G401.6 (cell line): ENCODE results near the gene LRRC32.

ENCODE experiments used
- FAIRE-seq: peaks from 2 replicates; lab custom pipeline; 2012; peaks lifted over from hg19 to GRCh38; lab: Jason Lieb, UNC

Gene LRRC32

DNA sequence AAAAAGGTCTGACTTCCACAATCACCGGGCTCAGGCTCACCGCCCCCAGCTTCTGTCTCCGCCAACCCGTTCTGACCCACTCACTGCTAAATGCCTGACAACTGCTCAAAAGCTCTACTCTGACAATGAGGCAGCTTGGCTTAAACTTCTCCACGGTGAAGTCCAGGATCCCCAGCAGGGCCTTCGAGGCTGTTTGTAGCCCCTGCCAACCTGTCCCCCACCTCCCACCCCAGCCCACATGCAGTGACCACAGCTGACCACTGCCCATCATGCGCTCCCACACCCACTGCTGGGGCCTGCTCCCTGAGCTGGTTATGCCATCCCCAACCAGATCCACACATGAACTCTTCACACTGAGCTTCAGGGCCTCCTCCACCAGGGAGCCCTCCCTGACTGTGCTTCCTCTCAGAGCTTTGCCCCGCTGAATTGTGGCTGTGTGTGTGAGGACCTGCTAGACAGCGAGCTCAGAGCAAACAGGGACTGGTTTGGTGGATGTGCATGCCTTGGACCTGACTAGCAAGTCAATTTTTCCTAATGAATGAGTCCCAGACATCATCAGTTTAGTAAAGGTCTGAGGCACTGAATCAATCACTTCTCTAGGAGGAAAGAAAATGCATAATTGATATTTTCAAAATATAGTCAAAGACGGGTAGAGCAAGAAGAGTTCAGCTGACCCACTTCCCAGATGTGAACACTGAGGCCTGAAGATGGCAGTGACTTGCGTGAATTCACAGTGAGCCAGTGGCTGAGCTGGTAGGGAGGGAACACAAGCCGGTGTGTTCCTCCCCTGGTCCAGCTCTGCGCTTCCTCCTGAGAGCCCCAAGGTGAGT, 7.7 kb downstream of the LRRC32 start:
- no peak for FAIRE-seq

DNA sequence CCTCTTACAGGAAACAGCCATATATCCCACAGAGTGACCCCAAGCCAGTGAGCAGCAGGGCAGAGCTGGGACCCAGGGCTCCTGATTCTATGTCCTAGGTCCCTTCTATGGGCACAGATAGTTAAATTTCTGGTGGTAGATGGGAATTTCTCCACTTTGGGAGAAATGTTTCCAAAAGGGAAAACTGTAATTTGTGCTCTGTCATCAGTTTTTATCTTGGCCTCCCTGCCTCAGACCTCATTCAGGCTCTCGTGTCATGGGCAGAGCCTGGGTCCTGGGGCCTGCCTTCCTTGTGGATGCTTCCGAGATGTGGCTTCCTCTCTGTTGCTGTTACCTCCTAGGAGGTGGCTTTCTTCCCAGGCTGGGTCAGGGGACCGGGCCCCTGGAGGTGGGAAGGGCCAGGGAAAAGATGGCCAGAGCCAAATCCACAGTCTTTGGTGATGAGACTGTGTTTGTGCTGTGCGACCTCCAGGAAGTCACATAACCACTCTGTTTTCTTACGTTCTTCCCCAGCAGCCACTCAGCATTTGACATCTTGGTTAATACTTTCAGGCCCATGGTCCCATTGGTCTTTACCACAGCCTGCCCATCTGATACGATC, 8.6 kb downstream of the LRRC32 start:
- no peak for FAIRE-seq

DNA sequence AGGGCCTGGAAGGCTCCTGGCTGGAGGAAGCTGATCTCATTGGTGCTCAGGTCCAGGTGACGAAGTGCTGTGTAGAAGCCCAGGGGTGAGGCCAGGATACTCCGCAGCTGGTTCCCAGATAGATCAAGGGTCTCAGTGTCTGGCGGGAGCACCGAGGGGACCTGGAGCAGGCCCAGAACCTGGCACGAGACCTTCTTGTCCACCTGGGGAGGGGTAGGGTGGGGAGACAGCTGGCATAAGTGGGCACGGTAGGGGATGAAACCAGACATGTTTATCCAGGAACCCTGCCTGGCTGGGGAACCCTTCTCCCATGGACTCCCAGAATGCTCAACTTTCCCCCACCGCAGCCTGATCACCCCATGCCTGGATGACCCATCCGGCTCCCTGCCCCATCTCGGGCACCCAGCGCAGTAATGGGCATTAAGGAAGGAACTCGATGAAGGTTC, 9.2 kb downstream of the LRRC32 start:
- no peak for FAIRE-seq

DNA sequence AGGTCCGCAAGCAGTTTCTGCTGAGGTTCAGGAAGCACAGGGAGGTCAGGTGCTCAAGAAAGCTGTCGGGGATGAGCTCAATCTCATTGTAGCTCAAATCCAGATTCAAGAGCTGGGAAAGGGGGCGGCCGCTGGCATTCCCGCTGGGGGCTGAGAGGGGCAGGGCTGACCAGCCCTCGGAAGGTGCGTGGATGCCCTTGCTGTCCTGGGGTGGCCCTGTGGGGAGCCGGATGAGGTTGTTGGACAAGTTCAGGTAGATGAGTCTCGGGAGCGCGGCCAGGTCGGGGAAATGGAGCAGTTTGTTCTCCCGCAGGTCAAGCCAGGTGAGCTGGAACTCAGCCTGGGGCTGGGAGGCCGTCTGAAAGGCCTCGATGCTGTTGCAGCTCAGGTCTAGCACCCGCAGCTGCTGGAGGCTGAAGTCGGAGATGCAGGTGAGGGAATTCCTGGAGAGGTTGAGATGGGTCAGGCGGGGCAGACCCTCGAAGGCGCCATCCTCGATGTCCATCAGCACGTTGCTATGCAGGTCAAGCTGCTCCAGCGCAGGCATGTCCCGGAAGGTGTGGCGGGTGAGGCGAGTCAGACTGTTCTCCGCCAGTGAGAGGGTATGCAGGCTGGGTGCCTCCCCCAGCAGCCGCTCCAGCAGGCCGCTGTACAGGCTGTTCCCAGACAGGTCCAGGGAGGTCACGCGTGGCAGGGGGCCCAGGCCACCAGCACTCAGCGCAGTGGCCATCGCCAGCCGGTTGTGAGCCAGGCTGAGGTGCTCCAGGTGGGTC, 9.8 kb downstream of the LRRC32 start:
- FAIRE-seq = no peak

DNA sequence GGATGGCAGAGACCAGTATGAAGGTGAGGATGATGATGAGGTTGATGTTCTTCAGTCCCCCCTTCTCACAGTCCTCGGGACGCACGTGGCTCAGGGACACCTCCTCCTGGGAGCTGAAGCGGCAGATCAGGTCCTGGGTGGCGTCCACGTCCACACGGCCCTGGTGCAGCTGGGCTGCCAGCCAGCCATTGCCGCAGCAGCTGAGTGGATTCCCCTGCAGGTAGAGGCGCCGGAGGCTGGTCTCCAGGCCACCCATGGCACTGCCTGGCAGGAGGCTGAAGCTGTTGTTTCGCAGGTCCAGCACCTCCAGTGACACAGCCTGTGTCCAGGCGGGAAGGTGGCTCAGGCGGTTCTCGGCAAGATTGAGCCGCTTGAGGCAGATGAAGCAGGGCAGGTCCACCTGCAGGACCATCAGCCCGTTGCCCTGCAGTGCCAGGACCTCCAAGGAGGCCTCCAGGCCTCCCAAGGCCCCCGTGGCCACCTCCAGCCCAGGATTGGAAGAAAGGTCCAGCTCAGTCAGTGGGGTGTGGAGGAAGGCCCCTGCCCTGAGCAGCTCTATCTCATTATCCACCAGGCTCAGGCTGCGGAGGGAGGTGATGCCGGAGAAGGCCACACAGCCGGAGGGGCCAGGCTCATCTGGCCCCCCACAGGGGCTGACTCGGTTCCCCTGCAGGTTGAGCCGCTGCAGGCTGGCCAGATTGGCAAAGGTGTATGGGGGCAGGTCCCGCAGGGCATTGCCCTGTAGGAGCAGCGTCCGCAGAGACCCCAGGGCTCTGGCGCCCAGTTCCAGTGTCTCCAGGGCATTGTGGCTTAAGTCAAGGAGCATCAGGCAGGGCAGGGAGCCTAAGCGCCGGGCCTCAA, 10.6 kb downstream of the LRRC32 start:
- no peak for FAIRE-seq

DNA sequence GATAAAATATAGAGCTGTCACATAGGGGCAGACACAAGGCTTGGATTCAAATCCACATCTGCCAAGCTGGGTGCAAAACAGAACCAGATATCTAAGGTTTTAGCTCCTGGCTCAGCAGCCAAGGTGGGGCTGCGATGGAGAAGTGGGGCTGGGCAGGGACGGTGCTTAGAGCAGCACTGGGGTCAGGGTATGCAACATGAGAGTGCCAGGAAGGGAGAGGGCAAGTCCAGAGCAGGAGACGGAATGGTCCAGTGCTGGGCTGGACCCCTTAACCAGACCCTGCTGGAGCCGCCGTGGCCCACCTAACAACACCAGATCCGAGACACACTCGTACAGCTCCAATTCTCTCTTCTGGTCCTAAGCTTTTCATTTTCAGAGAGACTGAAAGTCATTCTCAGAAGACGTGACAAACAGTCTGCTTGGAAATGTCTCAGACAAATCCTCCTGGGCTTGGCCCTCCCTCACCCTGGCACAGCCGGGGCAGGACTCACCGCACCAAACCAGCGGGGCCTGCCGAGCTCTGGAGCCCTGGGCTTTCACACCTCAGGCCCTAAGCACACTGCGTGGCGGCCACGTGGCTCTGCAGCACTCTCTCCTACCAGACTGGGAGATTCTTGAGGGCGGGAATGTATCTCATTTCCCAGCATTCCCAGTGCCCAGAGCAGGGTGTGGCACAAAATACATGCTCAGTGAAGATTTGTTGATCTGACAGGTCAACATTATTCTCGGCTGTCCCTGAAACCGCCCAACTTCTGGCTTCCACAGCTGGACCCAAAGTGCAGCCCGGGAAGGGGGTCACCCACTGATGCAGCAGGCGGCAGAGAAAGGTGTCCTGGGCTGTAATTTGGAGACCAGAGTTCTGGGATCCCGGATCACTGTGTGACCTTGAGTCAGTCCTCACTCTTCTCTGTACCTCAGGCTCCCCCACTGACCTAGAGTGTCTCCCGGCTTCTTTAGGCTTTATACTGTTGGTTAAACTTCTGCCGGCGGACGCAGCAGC, 11.6 kb downstream of the LRRC32 start:
- no peak for FAIRE-seq

DNA sequence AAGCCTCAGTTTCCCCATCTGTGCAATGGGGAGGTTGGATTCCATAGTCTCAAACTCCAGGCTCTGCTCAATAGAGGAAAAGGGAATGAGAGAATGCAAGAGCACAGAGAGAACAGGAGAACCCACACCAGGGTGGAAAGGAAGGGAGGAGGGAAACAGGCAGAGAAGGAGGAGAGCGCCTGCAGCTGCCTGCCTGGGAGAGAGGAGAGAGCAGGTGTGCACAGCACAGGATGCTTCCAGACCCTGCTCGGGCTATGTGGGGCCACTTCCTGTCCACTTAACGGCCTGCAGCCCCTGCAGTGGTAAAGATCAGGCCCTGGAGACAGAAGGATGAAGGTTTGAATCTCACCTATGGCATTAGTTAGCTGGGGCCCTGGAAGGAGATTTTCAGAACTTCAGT, 12.3 kb downstream of the LRRC32 start:
- FAIRE-seq = no peak

DNA sequence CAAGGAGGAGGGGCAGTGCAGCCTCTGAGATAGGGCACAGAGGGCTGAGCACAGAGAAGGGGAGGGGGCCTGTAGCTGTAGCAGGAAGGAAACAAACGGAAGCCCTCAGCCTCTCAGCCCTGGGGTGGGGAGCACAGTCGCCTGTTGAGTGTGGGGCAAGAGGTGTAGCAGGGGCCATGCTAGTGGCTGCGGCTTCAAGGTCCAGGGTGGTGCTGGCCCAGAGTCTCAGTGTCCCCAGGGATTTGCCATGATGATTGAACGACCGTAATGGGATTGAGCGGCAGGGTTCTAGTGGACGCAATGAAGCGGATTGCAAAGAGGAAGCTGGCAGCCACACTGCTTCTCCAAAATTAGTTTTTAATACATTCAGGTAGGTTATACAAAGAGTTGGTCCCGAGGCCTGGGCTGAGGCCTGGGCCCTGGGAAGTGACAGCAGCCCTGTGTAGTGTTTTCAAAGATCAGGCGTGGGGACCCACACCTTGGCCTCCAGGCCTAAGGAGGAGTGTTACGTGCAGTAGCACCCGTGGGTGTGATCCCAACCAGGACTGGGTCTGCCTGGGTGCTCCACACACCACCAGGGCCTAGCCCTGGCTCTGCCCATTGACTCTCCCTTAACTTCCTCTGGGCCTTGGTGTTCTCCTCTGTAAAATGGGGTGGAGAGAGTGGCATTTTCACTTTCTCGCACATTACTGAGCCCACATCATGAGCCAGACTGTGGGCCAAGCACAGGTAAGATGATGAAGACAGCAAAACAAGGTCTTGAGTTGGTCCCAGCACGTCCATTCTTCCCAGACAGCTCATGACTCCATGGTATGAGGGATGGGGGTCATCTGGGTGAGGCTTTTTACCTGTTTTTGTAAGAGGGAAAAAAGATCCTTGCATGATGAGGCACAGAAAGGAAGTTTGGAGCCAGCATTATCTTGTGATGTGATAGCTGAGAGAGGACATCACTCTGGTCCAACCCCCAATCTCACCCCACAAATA, 13.1 kb downstream of the LRRC32 start:
- FAIRE-seq = no peak

DNA sequence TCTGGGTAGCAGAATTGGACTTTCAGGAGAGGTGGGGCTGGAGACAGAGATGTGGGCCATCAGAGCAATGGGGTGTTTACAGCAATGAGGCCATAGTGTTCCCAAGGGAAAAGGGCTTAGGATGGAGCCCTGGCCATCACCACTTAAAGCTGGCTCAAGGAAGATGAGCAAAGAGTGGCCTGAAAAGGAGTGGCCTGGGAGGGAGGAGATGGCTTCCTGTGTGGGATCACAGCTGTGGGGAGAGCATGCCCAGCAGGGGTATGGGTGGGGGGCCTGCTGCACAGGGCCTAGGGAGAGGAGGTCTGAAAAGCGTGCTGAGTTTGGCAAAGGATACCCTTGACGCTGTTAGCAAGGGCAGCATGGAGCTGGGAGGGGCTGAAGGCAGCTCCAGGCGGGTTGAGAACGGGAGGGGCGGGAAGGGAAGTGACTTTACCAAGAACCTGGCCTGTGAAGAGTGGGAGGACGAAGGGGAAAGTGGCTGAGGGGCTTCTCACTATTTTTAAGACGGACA, 13.9 kb downstream of the LRRC32 start:
- no peak for FAIRE-seq

DNA sequence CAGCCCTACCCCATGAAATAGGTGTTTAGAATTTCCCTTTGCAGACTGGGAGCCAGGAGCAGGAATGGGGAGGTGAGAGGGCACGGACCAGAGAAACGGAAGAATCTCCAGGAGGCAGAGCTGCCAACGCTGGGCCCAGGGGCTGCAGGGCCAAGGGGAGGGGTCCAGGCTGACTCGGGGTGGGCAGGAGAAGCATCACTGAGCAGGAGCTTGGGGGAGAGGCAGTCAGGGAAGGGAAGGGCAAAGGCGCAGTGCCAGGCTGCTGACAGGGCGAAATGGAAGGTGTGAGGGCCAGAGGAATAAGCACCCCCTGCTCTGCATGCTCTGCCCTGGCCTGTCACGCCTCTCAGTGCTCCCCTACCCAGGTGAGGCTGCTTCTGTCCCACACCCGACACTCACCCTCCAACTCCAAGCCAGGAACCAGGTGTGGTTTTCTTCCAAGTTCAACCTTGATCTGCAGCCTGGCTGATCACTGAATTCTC, 14.5 kb downstream of the LRRC32 start:
- FAIRE-seq = no peak

DNA sequence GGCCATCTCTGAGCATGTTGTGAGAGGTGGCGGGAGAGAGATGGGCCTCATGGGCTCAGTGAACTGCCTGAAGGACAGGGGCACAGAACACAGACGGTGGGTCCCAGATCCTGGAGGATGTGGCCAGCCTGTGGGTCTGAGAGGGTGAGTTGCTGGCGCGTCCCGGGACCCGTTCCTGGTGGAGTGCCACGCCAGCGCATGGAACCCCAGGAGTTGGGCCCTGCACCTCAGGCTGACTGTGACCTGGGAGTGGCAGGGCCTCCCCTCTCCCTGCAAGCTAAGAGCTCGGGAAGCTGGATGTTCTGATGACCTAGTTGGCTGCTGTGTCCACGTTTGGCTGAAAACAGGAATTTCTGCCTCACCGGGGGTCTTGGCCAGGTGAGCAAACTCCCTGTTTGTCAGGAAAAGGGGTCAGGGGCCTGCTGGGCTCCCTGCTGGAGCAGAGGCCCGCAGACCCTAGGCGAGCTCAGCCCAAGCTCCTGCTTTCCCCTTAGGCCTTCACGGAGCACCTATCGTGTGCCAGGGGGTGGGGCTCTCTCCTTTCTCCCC, 15.0 kb downstream of the LRRC32 start:
- no peak for FAIRE-seq

DNA sequence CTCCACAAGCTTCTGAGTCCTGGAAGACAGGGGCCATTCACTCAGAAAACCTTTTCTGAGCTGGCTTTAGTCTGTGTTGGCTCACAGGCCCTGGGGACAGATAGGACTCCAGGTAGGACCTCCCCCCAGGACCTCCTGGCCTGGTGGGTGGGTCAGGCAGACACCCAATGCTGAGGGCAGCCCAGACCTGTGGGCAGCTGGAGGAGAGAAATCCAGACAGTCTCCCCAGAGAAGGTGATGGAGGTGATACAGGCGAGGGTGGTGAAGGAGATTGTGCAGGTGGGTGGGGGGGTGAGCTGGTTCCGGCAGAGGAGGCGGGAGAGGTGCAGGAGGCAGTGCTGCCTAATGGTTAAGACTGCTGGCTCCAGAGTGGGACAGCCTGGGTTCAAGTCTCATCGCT, 15.6 kb downstream of the LRRC32 start:
- no peak for FAIRE-seq

DNA sequence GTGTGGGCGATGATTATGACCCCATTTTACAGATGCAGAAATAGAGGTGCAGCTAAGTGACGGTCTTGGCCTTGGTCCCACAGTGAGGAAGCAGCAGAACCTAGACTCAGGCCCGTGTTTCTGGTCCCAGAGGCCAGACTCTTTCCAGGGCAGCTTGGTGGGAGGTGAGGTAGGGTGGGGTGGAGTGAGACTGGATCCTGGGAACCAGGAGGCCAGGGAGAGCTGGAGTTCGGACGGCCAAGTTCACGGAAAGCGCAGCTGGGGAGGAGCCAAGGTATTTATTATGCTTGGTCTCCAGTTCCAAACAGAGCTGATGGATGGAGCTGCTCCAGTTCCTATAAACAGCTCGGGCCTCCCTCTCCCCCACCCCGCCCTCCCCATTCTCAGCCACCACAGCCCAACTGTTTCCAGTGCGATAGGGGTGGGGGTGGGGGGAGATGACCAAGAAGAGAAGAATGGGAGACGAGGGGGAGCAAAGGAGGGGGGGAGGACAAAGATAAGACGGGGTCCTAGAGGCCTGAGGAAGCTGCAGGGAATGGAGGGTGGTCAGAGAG, 16.2 kb downstream of the LRRC32 start:
- FAIRE-seq = no peak

DNA sequence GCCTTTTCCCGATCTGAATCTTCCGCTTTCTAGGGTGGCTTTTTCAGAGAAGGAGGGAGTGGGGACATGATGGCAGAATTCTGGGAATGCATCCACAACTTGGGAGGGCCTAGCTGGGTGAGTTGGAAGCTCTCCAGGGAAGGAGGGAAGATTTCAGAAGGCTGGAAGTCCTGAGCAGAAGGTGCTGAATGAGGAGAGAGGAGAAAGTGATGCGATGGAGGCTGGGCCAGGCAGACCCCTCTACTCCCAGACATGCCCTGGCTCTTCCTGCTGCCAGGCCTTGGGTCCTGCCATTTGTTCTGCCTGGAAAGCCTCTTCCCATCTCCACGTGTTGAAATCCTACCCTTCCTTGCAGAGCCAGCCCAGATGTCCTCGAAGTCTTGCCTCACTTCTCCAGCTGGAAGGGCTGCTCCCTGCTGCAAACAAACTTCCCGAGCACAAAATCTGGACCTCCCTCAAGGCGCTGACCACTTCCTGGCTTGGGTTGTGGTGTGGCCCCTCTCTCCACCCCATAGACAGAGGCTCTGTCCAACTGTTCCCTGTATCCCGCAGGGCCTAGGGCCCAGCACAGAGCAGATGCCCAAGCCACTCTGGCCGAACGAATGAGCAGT, 16.8 kb downstream of the LRRC32 start:
- no peak for FAIRE-seq

DNA sequence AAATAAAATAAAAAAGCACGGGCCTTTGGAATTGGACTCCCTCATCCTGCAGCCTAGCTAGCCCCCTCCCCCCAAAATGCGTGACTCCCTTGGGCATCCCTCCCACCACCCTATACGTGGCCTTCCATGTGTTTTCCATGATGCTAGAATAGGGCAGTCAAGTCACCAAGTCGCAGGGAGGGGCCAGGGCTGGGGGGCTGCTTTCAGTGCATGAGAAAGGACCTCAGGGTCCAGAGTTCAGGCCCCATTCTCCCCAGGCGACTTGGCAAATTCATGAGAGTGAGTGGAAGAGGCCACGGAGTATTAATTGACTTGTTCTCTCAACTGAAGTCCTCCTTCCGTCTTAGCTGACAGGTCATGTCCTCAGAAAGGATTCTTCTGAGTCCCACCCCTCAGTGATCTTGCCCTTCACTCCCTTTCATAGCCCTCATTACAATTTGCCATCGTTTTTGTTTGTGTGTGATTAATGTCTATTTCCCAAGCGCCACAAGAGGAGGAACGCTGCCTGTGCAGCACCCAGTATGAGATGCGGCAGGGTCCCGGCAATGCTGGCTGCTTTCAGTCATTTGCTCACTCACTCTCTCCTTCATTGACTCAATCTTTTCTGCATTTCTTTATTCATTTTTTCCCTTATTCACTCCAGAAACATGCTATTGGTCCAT, 17.4 kb downstream of the LRRC32 start:
- no peak for FAIRE-seq

DNA sequence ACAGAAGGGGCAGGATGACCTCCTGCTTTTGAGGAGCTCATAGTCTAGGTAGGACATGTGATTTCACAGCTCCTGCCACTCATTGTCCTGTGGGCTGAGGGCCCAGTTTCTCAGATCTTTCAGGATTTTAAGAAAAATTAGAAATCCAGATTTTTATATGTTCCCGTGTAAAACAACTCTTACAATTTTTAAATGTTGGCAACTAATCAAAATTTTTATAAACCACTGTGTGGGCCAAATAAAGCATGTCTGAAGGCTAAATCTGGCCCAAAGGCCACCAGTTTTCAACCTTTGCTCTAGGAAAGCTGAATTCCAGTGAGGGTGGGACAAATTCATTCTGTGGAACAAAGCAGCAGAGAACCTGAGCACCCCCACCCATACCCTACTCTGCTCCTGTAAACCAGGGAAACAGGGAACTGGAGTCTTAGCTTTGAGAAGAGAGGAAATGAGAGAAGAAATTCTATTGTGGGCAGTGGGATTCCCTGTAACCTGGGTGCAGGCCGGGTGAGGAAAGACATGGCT, 20.6 kb downstream of the LRRC32 start:
- no peak for FAIRE-seq

DNA sequence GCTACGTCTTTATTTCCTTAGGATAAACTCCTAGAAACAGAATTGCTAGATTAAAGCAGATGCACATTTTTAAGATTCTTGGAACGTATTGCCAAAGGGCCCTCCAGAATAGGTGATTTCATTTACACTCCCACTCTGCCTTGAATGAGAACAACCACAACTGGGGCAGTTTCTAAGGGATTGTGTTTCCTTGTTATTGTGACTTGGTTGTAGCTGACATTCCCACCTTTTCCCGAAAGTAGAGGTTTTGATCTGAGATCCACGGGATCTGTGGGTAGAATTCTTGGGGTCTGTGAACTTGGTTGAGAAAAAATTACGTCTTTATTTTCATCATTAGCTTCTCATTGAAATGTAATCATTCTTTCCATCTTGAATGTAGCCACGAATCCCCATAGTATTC, 21.5 kb downstream of the LRRC32 start:
- no peak for FAIRE-seq
